Epithelial cell of proximal tubule (primary cell): ENCODE results near the gene CYP2A7. TPM values are rescaled to one million over a fixed set of nuclear protein-coding genes. Genes with fewer than 3 reads are reported as not detected.

ENCODE experiments used
- total RNA-seq: library from RNA; depleted of rRNA; stranded (reverse); fragments of >200 nt; gene quantifications from 2 replicates; pipeline ENCODE4 v1.2.3, GENCODE V29; 2015

The CYP2A7 gene
- total RNA-seq, 1 donor from 2014 or later, result not detected

Other genes starting within 250 kb of the CYP2A7 start
- 13.3 and 32.0 TPM in 2 replicates for gene NUMBL, start 191.6 kb downstream of the CYP2A7 start, total RNA-seq
- 20.9 and 30.5 TPM in 2 replicates for gene COQ8B, start 165.3 kb downstream of the CYP2A7 start, total RNA-seq
- gene ITPKC, start 165.1 kb downstream of the CYP2A7 start, total RNA-seq, result 13.7 and 17.6 TPM in 2 replicates
- gene ACTMAP, start 131.8 kb downstream of the CYP2A7 start, total RNA-seq, result 2.2 and 3.3 TPM in 2 replicates
- 169 and 202 TPM in 2 replicates for gene SNRPA, start 131.0 kb downstream of the CYP2A7 start, total RNA-seq
- gene MIA, start 106.7 kb downstream of the CYP2A7 start, total RNA-seq, result 0.80 TPM in 1 of 2 replicates, not detected in the other
- gene RAB4B, start 104.0 kb downstream of the CYP2A7 start, total RNA-seq, result 20.6 and 23.6 TPM in 2 replicates
- 78.9 and 90.3 TPM in 2 replicates for gene EGLN2, start 83.0 kb downstream of the CYP2A7 start, total RNA-seq
- gene CYP2A6, start 31.8 kb downstream of the CYP2A7 start, total RNA-seq, result not detected in 2 replicates
- gene CYP2B6, start 109.1 kb upstream of the CYP2A7 start, total RNA-seq, result 0.46 and 0.80 TPM in 2 replicates
- gene CYP2A13, start 206.2 kb upstream of the CYP2A7 start, total RNA-seq, result not detected in 2 replicates
- not detected in 2 replicates for gene CYP2F1, start 232.2 kb upstream of the CYP2A7 start, total RNA-seq